ENCODE measurements around the gene CRNKL1. TPM values are rescaled to one million over a fixed set of nuclear protein-coding genes. Genes with fewer than 3 reads are reported as not detected.

The CRNKL1 gene
- total RNA-seq, 1 experiment from 2014 or later = 20.4 TPM

DNA sequence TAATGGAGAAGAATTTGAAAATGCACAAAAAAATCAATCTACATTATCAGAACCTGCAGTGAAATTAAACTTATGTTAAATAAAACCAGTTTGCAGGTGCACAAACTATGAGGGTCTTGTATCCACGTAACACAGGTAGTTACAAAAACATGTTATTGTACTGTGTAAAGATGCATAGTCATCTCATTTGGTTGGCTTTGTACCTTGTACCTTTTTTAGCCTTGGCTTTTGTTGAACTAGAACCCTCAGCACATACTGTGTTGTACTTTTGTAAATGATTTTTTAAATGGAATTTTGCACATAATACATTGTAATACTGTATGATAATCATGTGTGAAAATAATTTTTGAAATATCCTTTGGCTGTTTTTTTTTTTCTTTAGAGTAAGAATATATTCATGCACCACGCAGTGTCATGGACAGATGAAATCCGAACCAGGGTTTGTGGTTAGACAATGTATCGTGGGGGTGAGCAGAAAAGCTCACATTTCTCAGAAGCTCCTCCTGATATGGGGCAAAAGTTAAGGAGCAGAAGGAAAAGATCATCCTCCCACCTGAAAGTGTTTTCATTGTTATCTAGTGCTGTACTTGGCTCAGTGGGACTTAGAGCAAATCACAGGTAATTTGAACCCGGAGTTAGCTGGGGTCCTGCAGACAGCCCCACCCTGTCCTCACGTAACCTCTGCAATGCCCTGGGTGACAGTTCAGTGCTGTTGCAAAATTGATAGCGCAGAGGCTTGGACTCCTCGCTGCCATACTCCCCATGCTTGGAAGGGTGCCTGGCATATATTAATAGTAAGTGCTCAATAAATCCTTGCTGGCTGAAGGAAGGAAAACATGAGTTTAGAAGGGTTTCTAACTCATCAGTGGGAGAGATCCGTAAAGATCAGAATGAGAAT, 49.9 kb downstream of the CRNKL1 start:
- ATAC-seq = no peak
- Histone ChIP-seq H3K27ac (ENCODE audit: low read depth, low read length) (no peak overlapping the region), H3K9me2 (ENCODE audit: insufficient read depth) (no peaks in the 10 kb centered on the region), H3K4me1 (ENCODE audit: control insufficient read depth in 1 of 2, insufficient read depth in 2 of 2, low read length in 2 of 2) (peaks cover 3 to 10% of the 10 kb centered on the region in 2 experiments; a peak in 2 of 4 replicates), H3K27me3 (ENCODE audit: insufficient read depth, low read length) (no peaks in the 10 kb centered on the region; the same call in 1 of the 2 replicates), H3K79me2 (ENCODE audit: insufficient read depth, low read length) (no peaks in the 10 kb centered on the region), H3K9ac (ENCODE audit: low read length) (no peak overlapping the region), H3K9me3 (ENCODE audit: control insufficient read depth in 1 of 2, insufficient read depth in 1 of 2, low read depth in 1 of 2, low read length in 2 of 2) (no peaks in the 10 kb centered on the region), H3K4me2 (ENCODE audit: low read length) (peak overlapping the region; percentile 19; the same call in 1 of the 2 replicates), H4K20me1 (ENCODE audit: insufficient read depth) (no peaks in the 10 kb centered on the region), H2AFZ (ENCODE audit: low read depth, low read length, poor library complexity, severe bottlenecking) (no peak overlapping the region), H3K4me3 (replicated peaks in 1 of 2; ENCODE audit: low read depth in 1 of 2, low read length in 2 of 2) (no peak overlapping the region), H3K36me3 (ENCODE audit: control insufficient read depth in 1 of 2, insufficient read depth in 2 of 2, low read length in 2 of 2) (no peaks in the 10 kb centered on the region)
- TF ChIP-seq POLR2AphosphoS5 (IDR thresholded peaks at IDR 0.05; ENCODE audit: low read depth, low read length) (no peak), ZFX (IDR thresholded peaks at IDR 0.05) (no peak), RAD21 (IDR thresholded peaks at IDR 0.05; ENCODE audit: low read depth) (no peak)
- TF ChIP-seq, protein P1, sequence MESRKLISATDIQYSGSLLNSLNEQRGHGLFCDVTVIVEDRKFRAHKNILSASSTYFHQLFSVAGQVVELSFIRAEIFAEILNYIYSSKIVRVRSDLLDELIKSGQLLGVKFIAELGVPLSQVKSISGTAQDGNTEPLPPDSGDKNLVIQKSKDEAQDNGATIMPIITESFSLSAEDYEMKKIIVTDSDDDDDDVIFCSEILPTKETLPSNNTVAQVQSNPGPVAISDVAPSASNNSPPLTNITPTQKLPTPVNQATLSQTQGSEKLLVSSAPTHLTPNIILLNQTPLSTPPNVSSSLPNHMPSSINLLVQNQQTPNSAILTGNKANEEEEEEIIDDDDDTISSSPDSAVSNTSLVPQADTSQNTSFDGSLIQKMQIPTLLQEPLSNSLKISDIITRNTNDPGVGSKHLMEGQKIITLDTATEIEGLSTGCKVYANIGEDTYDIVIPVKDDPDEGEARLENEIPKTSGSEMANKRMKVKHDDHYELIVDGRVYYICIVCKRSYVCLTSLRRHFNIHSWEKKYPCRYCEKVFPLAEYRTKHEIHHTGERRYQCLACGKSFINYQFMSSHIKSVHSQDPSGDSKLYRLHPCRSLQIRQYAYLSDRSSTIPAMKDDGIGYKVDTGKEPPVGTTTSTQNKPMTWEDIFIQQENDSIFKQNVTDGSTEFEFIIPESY (IDR thresholded peaks at IDR 0.05; ENCODE audit: extremely low read depth, insufficient replicate concordance, low read length) = no peak
- POLR2A ChIA-PET = no interaction called here
- CTCF ChIA-PET = interaction anchor here (1.4 kb wide), 1 partner anchor 9 kb away, joined by 7 read pairs; no protein-coding TSS in a partner anchor
- RAD21 ChIA-PET (ENCODE audit: low non-redundant PET in 1 of 2, low total read pairs in 2 of 2, uncharacterized antibody in 2 of 2, unreplicated experiment in 2 of 2) = no interaction called here
- intact Hi-C loops (cut with micrococcal nuclease) = no loop called here
- BruUV-seq (replicated peaks) = no TSS peak
- no peak for DNase-seq (ENCODE audit: low read depth, low spot score)
